MCF 10A (cell line): ENCODE measurements around the gene LMNA. TPM values are rescaled to one million over a fixed set of nuclear protein-coding genes. Genes with fewer than 3 reads are reported as not detected.
"Not testable (repeated sequence)": the region's sequence is repeated elsewhere in the genome, so short reads cannot be mapped to it uniquely, and the experiment has no call there.

Source experiments
- BruUV-seq: library from RNA; stranded (reverse); fragments of 400-500 nt; replicated peaks from 2 replicates; lab custom pipeline; 2021; lab: Mats Ljungman, UMichigan
- CTCF ChIA-PET: fragments of 300-600 bp; sonication (Branson Sonifier 250); formaldehyde crosslinking; extraction: SDS; loops from one replicate; lab custom pipeline; 2021; ENCODE audit warnings: antibody characterized with exemption, inconsistent platforms; lab: Yijun Ruan, JAX
- POLR2A ChIA-PET: fragments of 300-600, 350-650 bp; sonication (Branson Sonifier 250); formaldehyde crosslinking; extraction: SDS; loops from one replicate; lab custom pipeline; 2020; ENCODE audit warnings: antibody characterized with exemption, inconsistent platforms; lab: Yijun Ruan, JAX
- DNase-seq: peaks from one replicate; pipeline ENCODE4 v3.0.0-alpha.2; 2018; ENCODE audit not compliant: unreplicated experiment
- H3K27ac Mint-ChIP-seq: one replicate; pipeline ENCODE4 v1.8.0; 2022; ENCODE audit warnings: mild to moderate bottlenecking, low read depth, mixed read lengths; ENCODE audit not compliant: unreplicated experiment
- H3K27me3 Mint-ChIP-seq: one replicate; pipeline ENCODE4 v1.8.0; 2022; ENCODE audit warnings: mixed read lengths; ENCODE audit not compliant: insufficient read depth, unreplicated experiment
- H3K36me3 Mint-ChIP-seq: one replicate; pipeline ENCODE4 v1.8.0; 2022; ENCODE audit warnings: mild to moderate bottlenecking, moderate library complexity, mixed read lengths; ENCODE audit not compliant: insufficient read depth, unreplicated experiment
- H3K4me1 Mint-ChIP-seq: one replicate; pipeline ENCODE4 v1.8.0; 2022; ENCODE audit warnings: mixed read lengths; ENCODE audit not compliant: insufficient read depth, unreplicated experiment
- H3K4me3 Mint-ChIP-seq: one replicate; pipeline ENCODE4 v1.8.0; 2022; ENCODE audit warnings: mild to moderate bottlenecking, moderate library complexity, mixed read lengths; ENCODE audit not compliant: unreplicated experiment
- H3K9me3 Mint-ChIP-seq: one replicate; pipeline ENCODE4 v1.8.0; 2022; ENCODE audit warnings: mixed read lengths; ENCODE audit not compliant: unreplicated experiment
- CTCF ChIP-seq: fragments of 200-600 bp; IDR thresholded peaks from one replicate; pipeline ENCODE4 v1.8.0; 2022; ENCODE audit warnings: antibody characterized with exemption, mild to moderate bottlenecking; ENCODE audit not compliant: unreplicated experiment
- intact Hi-C: fragments of 100-400 bp; cut with micrococcal nuclease; formaldehyde crosslinking; loops from 2 replicates; pipeline ENCODE4 v1.14.1; 2022
- total RNA-seq: library from RNA; stranded (reverse); gene quantifications from 2 replicates; pipeline ENCODE4 v1.2.3, GENCODE V29; 2022

The LMNA gene
- total RNA-seq, 1 experiment from 2014 or later, result 716 TPM

- Mint-ChIP-seq H3K4me1 (peaks cover 56% of the 10 kb centered on the region), H3K36me3 (peaks cover 30% of the 10 kb centered on the region), H3K9me3 (no peaks in the 10 kb centered on the region), H3K27ac (peak overlapping the region; percentile 97), H3K27me3 (no peaks in the 10 kb centered on the region), H3K4me3 (peak overlapping the region; percentile 79)
- ChIA-PET POLR2A (interaction anchor here (0.7 to 25.7 kb wide), 13 partner anchors 12 to 387 kb away, joined by 3 to 960 read pairs (median 7); partner anchors contain the start of genes KHDC4, PMF1, SLC25A44 and SMG5), CTCF (interaction anchor here (0.6 to 46.2 kb wide), 4 partner anchors 13 to 471 kb away, joined by 4 to 1892 read pairs (median 128); partner anchors contain the start of gene MEX3A)
- BruUV-seq, result TSS peak; percentile 78
- intact Hi-C loops, result no loop called here
- peak; percentile 98 for DNase-seq
- TF ChIP-seq CTCF, result no peak
These were observed 1.2 kb downstream of the LMNA start for GRCh38 chr1:156115514-156116374.

- H3K36me3 Mint-ChIP-seq, result peaks cover 37% of the 10 kb centered on the region
- H3K9me3 Mint-ChIP-seq, BruUV-seq, intact Hi-C loops, H3K27me3 Mint-ChIP-seq: not testable (repeated sequence)
- POLR2A ChIA-PET, result interaction anchor here (0.5 to 25.7 kb wide), 13 partner anchors 11 to 811 kb away, joined by 3 to 960 read pairs (median 6); partner anchors contain the start of genes KHDC4, PMF1, SLC25A44 and SMG5
- peak overlapping the region; percentile 79 for H3K4me3 Mint-ChIP-seq
- CTCF ChIA-PET, result interaction anchor here (12.8 to 46.2 kb wide), 2 partner anchors 12 to 22 kb away, joined by 252 to 1892 read pairs; partner anchors contain the start of gene MEX3A
- peak; percentile 17 for DNase-seq
- H3K4me1 Mint-ChIP-seq, result peaks cover 61% of the 10 kb centered on the region
- peak overlapping the region; percentile 97 for H3K27ac Mint-ChIP-seq
These were observed 2.2 kb downstream of the LMNA start for GRCh38 chr1:156116731-156117130.

- DNase-seq, result peak; percentile 46
- no peak for TF ChIP-seq CTCF
- no peaks in the 10 kb centered on the region for H3K9me3 Mint-ChIP-seq
- H3K36me3 Mint-ChIP-seq, result peaks cover 40% of the 10 kb centered on the region
- H3K27me3 Mint-ChIP-seq, result no peaks in the 10 kb centered on the region
- H3K27ac Mint-ChIP-seq, result peak overlapping the region; percentile 97
- intact Hi-C loops, result no loop called here
- peaks cover 59% of the 10 kb centered on the region for H3K4me1 Mint-ChIP-seq
- H3K4me3 Mint-ChIP-seq, result peak overlapping the region; percentile 79
- BruUV-seq, result no TSS peak
- CTCF ChIA-PET, result interaction anchor here (0.7 to 46.2 kb wide), 4 partner anchors 11 to 166 kb away, joined by 3 to 1892 read pairs (median 128); partner anchors contain the start of gene MEX3A
- POLR2A ChIA-PET, result interaction anchor here (0.6 to 25.7 kb wide), 13 partner anchors 10 to 1139 kb away, joined by 3 to 960 read pairs (median 4); partner anchors contain the start of genes KHDC4, PMF1, SMG5 and TMEM79
These were observed 3.1 kb downstream of the LMNA start for GRCh38 chr1:156117414-156118176.

GRCh38 chr1:156118177-156118868 is 3.8 kb downstream of the LMNA start:
- DNase-seq, result peak; percentile 75
- no peaks in the 10 kb centered on the region for H3K27me3 Mint-ChIP-seq
- intact Hi-C loops, result no loop called here
- no peaks in the 10 kb centered on the region for H3K9me3 Mint-ChIP-seq
- ChIA-PET CTCF (interaction anchor here (0.6 to 46.2 kb wide), 7 partner anchors 11 to 401 kb away, joined by 3 to 1892 read pairs (median 5); partner anchors contain the start of gene MEX3A), POLR2A (interaction anchor here (0.6 to 25.7 kb wide), 11 partner anchors 9 to 1140 kb away, joined by 3 to 960 read pairs (median 4); partner anchors contain the start of genes PMF1, SMG5 and TMEM79)
- no peak for TF ChIP-seq CTCF
- H3K27ac Mint-ChIP-seq, result peak overlapping the region; percentile 96
- peaks cover 60% of the 10 kb centered on the region for H3K4me1 Mint-ChIP-seq
- H3K36me3 Mint-ChIP-seq, result peaks cover 45% of the 10 kb centered on the region
- BruUV-seq, result TSS peak; percentile 1
- H3K4me3 Mint-ChIP-seq, result peak overlapping the region; percentile 79
